Daoy (cell line): Measurements from ENCODE around the gene SLX1A. TPM values are rescaled to one million over a fixed set of nuclear protein-coding genes. Genes with fewer than 3 reads are reported as not detected.
"Not testable (repeated sequence)": the region's sequence is repeated elsewhere in the genome, so short reads cannot be mapped to it uniquely, and the experiment has no call there.

Source experiments
- DNase-seq: peaks from one replicate; pipeline ENCODE4 v3.0.0-alpha.2; 2015; ENCODE audit warnings: low read depth
- total RNA-seq: library from RNA; depleted of rRNA; stranded (reverse); fragments of >200 nt; shearing (Covaris generic); gene quantifications from 2 replicates; pipeline ENCODE4 v1.2.3, GENCODE V29; 2014; rRNA removed

SLX1A gene
- 48.1 and 67.8 TPM in 2 replicates for total RNA-seq

GRCh38 chr16:30193615-30194014, at the start of gene SLX1A, which contains the start of gene BOLA2B:
SLX1A (plus strand) TSS chr16:30193875; CDS start chr16:30194085, 210 bp downstream.
BOLA2B (minus strand) TSS chr16:30193666; CDS start chr16:30193595, 71 bp downstream.
- not testable (repeated sequence) for DNase-seq

- no peak for DNase-seq
These were observed 49.7 kb upstream of the SLX1A start for GRCh38 chr16:30144017-30144416.

- DNase-seq: no peak
These were observed 48.8 kb upstream of the SLX1A start for GRCh38 chr16:30144917-30145316.

DNA sequence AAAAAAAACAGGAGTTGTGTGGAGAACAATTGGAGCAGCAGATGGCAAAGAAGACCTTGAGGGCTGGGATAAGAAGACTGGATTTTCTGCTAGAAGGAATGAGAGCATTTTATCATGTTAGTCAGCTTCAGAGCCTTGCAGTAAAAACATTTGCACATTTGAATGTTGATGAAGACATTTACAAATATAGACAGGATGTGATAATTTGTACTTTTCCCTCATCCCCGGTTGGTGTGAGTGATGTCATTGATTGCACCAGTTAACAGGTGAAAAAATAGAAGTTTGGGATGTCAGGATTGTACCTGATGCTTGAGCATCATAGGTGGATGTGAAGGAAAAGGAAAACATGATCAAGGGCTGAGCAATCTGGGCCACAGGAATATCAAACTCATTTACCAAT, 48.0 kb upstream of the SLX1A start:
- no peak for DNase-seq

DNA sequence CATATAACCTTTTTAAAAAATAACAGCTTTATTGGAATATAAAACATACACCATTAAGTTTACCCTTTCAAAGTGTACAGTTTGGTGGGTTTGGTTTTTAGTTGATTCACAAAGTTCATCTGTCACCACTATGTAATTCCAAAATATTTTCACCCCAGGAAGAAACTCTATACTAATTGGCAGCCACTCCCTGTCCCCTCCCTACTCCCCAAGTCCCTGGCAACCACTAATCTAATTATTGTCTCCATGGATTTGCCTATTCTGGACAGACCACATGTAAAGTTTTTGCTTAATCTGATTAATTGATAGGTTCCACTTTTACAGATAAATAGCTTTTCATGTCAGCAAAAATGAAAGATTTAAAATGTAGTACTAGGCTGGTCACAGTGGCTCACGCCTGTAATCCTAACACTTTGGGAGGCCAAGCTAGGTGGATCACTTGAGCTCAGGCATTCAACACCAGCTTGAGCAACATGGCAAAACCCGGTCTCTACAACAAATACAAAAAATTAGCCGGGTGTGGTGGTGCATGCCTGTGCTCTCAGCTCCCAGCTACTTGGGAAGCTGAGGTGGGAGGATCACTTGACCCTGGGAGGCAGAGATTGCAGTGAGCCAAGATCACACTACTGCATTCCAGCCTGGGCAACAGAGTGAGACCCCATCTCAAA, 45.7 kb upstream of the SLX1A start:
- no peak for DNase-seq

DNA sequence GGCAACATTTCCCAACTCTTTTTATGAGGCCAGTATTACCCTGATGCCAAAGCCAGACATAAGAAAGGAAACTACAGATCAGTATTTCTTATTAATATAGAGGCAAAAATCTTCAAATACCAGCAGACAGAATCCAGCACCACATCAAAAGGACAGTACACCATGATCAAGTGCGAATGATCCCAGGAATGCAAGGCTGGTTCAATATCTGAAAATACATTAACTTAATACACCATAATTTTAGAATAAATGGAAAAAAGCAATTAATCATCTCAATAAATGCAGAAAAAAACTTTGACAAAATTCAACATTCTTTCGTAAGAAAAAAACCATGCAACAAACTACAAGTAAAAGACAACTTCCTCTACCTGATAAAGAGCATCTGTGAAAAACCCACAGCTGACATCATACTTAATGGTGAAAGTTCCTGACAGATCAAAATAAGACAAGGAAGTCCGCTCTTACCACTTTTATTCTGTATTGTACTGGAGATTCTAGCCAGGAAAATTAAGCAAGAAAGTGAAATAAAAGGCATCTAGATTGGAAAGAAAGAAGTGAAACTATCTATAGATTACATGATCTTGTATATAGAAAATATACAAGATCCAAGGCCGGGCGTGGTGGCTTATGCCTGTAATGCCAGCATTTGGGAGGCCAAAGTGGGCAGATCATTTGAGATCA, 44.3 kb upstream of the SLX1A start:
- no peak for DNase-seq

GRCh38 chr16:30151091-30151490, 42.6 kb upstream of the SLX1A start:
- no peak for DNase-seq

- no peak for DNase-seq
These were observed 41.2 kb upstream of the SLX1A start for GRCh38 chr16:30152517-30152916.

- DNase-seq: no peak
These were observed 38.5 kb upstream of the SLX1A start for GRCh38 chr16:30155188-30155587.

DNA sequence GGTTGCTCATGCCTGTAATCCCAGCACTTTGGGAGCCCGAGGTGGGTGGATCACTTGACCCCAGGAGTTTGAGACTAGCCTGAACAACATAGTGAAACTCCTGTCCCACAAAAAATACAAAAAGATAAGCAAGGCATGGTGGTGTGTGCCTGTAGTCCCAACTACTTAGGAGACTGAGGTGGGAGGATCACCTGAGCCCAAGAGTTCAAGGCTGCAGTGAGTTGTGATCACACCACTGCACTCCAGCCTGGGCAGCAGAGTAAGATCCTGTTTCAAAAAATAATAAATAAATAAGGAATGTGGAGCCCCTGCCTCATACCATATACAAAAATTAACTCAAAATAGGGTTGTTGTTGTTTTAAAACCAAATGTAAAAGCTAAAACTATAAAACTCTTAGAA, 36.5 kb upstream of the SLX1A start:
- DNase-seq: no peak

- no peak for DNase-seq
These were observed 30.1 kb upstream of the SLX1A start for GRCh38 chr16:30163538-30163937.

GRCh38 chr16:30166202-30166902, 27.3 kb upstream of the SLX1A start:
- DNase-seq: no peak

- DNase-seq: not testable (repeated sequence)
These were observed 24.9 kb upstream of the SLX1A start for GRCh38 chr16:30168746-30169145.

- DNase-seq: not testable (repeated sequence)
These were observed 24.3 kb upstream of the SLX1A start for GRCh38 chr16:30169416-30169815.

- not testable (repeated sequence) for DNase-seq
These were observed 23.5 kb upstream of the SLX1A start for GRCh38 chr16:30170145-30170544.

GRCh38 chr16:30173054-30173453, 20.6 kb upstream of the SLX1A start:
- no peak for DNase-seq

GRCh38 chr16:30176876-30177275, 16.8 kb upstream of the SLX1A start:
- not testable (repeated sequence) for DNase-seq

- DNase-seq: no peak
These were observed 14.5 kb upstream of the SLX1A start for GRCh38 chr16:30179195-30179594.

DNA sequence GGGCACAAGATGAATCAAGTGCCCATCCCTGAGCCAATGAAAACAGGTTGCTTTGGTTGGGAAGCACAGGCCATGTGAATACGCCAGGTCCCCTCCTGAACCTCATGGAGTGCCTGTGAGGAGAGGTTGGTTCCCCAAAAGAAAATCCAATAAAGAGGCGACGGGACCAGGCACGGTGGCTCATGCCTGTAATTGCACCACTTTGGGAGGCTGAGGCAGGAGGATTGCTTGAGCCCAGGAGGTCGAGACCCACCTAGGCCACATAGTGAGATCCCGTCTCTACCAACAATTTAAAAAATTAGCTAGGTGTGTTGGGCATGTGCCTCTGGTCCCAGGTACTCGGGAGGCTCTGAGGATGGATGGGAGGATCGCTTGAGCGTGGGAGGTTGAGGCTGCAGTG, 13.7 kb upstream of the SLX1A start:
- DNase-seq: no peak

DNA sequence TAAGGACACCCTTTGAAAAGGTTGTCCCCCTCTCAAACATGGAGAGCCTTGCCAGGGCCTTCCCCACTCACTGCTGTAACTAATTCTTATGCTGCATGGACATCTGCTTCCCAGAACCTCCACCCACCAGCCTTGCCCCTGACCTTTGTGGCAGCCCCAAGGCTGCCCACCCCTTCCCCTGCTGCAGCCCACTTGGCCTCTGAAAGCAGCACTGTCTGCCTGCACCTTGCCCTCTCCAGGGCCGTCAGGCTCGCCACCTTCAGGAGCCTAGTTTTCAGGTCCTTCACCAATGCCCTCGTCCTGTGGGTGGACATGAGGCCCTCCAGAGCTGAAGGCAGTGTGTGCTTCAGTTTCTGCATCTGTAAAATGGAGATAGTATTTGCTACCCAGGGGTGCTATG, 12.9 kb upstream of the SLX1A start:
- no peak for DNase-seq

- peak; percentile 76 for DNase-seq
These were observed 10.2 kb upstream of the SLX1A start, which contains the start of gene CORO1A for GRCh38 chr16:30183233-30184095. CORO1A (plus strand) TSS chr16:30183602; CDS start chr16:30185210, 1,608 bp downstream.
